Stromal cell of bone marrow (primary cell): ENCODE results near the gene CDK8.
"Not testable (repeated sequence)": the region's sequence is repeated elsewhere in the genome, so short reads cannot be mapped to it uniquely, and the experiment has no call there.

Source experiments
- DNase-seq: peaks from one replicate; pipeline ENCODE4 v3.0.0-alpha.2; 2012; ENCODE audit warnings: low read depth

The CDK8 gene

GRCh38 chr13:26316095-26316494 is 62.2 kb downstream of the CDK8 start:
- DNase-seq = not testable (repeated sequence)

DNA sequence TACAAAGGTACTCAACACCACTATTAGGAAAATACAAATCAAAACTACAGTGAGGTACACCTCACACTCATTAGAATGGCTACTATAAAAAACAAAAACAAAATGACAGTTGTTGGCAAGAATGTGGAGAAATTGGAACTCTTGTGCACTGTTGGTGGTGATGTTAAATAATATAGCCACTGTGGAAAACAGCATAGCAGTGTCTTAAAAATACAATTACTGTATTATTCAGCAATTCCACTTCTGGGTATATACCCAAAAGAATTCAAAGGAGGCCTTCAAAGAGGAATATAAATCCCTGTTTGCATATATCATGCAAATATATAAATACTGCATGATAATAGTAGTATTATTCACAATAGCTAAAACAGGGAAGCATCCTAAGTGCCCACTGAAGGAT is 66.8 kb downstream of the CDK8 start:
- no peak for DNase-seq

DNA sequence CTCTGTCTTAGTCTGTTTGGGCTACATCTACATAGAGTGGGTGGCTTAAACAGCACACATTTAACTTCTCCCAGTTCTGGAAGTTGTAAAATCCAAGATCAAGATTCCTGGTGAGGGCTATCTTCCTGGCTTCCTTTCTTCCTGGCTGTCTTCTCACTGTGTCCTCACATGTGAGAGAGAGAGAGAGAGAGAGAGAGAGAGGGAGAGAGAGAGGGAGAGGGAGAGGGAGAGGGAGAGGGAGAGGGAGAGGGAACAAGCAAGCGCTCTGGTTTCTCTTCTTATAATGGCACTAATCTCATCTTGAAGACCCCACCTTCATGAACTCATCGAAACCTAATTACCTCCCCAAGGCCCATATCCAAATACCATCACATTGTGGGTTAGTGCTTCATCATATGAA is 69.2 kb downstream of the CDK8 start:
- DNase-seq = no peak

GRCh38 chr13:26323764-26324163 is 69.8 kb downstream of the CDK8 start:
- no peak for DNase-seq

- DNase-seq = no peak
Observed at GRCh38 chr13:26324294-26324693, 70.4 kb downstream of the CDK8 start.

DNA sequence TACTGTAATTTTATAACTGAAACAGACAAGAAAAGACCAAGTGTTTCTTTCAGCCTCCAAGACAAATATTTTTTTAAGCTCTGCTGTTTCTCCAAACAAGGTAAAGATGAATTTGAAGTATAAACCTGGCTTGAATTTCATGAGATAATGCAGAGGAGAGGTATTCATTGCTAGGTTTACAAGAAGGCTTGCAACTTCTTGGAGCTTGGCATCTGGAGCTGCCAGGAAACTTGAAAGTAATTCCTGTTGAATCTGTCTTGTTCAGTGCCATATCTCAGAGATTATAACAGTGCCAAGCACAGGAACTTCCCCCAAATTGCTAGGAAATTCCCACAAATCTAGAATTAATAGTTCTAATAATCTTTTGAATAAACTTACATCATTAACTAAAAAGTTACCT is 70.9 kb downstream of the CDK8 start:
- no peak for DNase-seq

- no peak for DNase-seq
Observed at GRCh38 chr13:26325876-26326275, 71.9 kb downstream of the CDK8 start.

DNA sequence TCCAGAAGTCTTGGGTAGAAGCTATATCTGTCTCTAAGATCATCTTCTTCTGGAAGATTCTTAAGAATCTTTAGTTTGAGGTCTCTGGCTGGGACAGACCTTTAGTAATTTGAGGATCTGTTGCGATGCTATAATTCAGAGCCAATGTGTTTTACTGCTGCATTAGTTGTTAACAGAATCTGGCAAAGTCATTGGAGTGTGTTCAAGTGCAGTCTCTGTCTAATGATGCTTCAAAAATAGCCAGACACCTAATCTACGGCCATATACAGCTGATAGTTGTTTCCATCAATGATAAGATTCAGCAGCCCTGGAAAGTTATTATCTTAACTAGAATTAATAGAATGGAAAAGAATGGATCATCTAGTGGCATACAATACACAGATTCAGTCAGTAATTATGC is 72.6 kb downstream of the CDK8 start:
- DNase-seq = no peak

DNA sequence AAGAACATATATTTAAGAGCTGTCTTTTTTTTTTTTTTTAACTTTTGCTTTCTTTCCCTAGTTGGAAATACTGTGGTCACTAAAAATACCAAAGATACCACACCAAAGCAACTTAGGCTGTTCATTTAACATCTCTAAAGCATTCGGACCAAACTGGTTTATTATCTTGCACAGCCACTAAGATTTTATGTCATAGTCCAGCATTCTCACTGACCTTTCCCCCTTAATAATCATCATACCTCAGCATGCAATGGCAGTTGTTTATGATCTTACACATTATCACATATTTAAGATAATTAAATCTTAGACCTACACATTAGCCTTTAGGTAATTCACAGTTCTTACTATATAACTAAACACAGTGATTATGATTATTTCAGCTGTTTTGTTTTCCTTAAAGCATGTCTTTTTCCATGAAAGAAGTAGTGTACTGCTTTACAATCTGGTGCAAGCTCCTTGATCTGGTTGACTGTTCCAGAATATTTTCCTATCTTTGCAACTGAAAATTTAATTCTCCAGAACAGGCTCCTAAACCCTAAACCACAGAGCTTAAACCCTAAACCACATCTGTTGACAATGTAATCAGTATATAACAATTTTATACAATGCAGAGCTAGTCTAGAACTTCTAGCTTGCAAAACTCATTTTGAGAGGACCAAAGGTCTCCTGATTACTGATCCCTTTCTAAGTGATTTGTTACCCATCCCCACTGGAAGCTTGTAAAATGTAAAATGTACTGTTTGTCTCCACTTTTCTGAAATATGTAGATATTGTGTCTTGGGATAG is 74.2 kb downstream of the CDK8 start:
- no peak for DNase-seq

DNA sequence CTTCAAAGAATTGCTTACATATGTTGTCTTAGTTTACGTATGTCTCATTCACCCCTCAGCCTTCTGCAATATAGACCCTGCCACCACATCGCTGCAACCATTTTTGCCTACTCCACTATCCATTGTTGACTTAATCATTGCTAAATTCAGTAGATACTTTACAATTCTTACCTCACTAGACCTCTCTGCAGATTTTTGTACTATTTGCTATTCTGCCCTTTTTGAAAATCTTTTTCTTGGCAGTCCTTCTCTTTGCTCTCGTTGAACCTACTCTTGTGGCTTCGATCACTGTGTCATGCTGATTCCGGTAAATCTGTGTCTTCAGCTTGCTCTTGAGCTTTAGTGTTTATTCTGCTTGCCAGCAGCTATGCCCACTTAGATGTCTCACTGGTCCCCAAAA is 81.2 kb downstream of the CDK8 start:
- DNase-seq = no peak

DNA sequence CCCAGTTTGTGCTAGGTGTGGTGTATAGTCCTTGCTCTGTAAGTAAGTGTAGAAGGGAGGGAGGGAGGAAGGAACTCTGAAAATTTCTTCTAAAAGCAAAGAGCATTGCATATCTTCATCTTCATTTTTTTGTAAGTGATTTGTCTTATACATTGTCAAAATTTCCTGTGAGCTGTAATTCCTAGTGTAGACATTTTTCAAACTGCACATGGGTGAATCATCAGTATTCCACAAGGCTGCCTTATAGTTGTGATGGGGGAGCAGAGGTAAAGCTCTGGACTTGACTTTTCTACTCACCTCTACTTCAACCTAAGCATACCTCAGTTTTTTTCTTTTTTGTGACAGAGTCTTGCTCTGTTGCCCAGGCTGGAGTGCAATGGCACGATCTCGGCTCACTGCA is 86.9 kb downstream of the CDK8 start:
- no peak for DNase-seq

GRCh38 chr13:26342898-26343297 is 89.0 kb downstream of the CDK8 start:
- no peak for DNase-seq

DNA sequence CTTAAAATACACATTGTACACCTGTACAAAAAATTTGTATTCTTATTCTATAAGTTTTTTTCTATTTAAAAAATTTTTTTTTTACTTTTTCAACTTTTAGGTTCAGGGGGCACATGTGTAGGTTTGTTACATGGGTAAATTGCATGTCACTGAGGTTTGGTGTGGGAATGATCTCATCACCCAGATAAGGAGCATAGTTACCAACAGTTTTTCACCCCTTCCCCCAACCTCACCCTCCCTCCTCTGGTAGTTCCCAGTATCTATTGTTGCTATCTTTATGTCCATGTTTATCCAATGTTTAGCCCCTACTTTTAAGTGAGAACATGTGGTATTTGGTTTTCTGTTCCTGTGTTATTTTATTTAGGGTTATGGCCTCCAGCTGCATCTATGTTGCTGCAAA is 89.9 kb downstream of the CDK8 start:
- no peak for DNase-seq

GRCh38 chr13:26344980-26345379 is 91.1 kb downstream of the CDK8 start:
- DNase-seq = no peak

DNA sequence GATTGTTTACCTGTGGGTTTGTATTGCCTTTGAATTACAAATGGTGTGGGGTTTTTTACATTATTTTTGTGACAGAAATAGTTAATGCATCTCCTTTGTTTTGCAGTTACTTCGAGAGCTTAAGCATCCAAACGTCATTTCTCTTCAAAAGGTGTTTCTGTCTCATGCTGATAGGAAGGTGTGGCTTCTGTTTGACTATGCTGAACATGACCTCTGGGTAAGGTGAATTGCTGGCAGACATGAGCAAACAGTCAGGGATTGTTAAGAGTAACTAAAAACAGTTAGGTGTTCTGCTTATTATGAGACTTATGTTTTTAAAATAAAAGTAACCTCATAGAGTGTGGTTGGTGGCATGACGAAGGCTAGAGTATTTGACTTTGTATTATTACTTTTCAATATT is 95.0 kb downstream of the CDK8 start:
- DNase-seq = no peak

GRCh38 chr13:26362261-26362660 is 108.3 kb downstream of the CDK8 start:
- no peak for DNase-seq

GRCh38 chr13:26370553-26370952 is 116.6 kb downstream of the CDK8 start:
- DNase-seq = no peak

DNA sequence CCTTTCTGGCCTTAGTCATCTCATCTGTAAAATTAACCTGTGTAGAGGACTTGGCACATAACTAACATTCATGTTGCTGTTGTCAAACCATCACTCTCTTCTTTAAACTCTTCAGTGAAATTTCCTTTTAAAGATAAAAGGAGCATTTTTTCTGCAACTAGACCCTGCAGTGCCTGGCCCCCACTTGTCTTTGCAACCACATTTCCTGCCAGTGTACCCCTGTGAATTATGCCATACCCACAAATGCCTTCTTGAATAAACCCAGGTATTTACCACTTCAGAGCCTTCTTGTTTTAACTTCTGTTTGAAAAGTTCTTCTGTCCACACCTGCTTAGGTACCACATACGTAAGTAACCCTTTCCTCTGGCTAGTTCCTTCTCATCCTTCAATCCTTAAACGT is 118.8 kb downstream of the CDK8 start:
- no peak for DNase-seq

DNA sequence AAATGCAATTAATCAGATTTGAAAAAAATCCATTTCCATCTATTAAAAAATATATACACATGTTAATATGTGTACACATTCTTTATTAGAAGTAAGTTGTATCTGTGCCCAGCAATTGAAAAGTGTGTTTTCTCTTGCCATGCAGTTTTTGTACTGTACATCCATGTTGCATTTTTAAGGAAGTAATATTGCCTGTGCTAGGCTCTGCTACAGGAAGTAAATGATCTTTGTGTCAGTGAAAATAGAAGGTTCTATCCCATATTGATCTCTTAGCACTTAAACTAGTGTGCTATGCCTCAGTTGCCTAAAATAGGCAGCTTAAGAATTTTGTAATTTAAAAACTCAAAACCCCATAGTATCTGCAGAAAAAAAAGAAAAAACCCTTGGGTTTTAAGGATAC is 122.5 kb downstream of the CDK8 start:
- no peak for DNase-seq

DNA sequence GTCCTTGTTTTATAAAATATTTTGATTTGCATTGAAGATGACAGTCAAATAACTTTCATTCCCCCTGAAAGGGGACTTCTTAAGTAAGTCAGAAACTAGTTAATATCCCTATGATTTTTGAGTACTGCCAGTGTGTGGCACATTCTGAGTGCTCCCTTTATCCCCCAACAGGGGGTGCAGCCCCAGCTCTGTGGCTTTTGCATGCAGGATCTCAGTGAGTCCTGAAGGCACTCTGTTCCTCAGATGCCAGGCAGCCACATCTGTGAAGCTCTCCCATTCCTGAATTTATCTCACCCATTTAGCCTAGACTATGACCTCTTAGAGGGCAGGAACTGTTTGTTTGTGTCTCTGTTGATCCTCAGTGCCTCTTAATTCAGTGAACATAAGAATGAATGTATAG is 123.1 kb downstream of the CDK8 start:
- peak; percentile 4 for DNase-seq

- DNase-seq = no peak
Observed at GRCh38 chr13:26378116-26378515, 124.2 kb downstream of the CDK8 start.

GRCh38 chr13:26379831-26380230 is 125.9 kb downstream of the CDK8 start:
- no peak for DNase-seq

- no peak for DNase-seq
Observed at GRCh38 chr13:26380930-26381329, 127.0 kb downstream of the CDK8 start.

GRCh38 chr13:26382366-26382765 is 128.4 kb downstream of the CDK8 start:
- DNase-seq = no peak

- no peak for DNase-seq
Observed at GRCh38 chr13:26382835-26383234, 128.9 kb downstream of the CDK8 start.
